Measurements from ENCODE around the gene RTEL1. TPM values are rescaled to one million over a fixed set of nuclear protein-coding genes. Genes with fewer than 3 reads are reported as not detected.

RTEL1 gene
- total RNA-seq, 1 experiment from 2014 or later, result 51.1 TPM

DNA sequence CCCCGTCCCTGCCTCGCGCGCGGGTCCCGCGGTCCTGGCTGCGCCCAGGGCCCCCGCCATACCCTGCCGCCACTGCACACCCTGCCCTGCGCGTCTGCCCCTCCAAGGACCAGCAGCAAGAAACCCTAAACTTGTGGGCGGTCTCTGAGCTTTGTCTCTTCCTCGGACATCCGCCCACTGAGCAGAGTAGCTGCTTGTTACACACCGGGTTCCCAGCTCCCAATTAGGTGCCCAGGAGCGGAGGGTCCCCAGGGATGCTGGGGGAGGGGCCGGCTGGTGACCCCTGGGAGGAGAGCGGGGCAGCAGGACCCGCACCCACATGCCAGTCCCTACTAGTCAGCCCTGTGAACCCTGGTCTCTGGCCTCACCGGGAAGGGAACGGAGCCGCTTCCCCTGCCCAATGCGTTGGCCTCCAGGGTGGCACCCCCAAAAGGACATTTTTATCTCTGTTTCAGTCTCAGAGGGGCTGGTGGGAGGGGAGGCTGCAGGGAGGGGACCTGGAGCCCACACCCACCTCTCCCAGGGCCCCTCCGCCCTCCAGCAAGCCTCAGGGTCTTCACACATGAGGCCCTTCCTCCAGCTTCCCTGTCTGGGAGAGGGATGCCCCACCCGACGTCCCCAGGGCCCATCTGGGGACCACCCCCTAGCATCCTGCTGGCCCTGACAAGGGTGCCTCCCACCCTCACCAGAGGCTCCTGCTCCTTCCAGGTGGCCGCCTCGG is 15.4 kb upstream of the RTEL1 start:
- intact Hi-C loops (cut with micrococcal nuclease; ENCODE audit: unreplicated experiment), result loop anchor here (1.0 to 5.0 kb wide), 5 partner anchors 11 to 1340 kb away; partner anchors contain the start of genes ADRM1, GMEB2, PTK6 and STMN3
- TF ChIP-seq, protein P1, sequence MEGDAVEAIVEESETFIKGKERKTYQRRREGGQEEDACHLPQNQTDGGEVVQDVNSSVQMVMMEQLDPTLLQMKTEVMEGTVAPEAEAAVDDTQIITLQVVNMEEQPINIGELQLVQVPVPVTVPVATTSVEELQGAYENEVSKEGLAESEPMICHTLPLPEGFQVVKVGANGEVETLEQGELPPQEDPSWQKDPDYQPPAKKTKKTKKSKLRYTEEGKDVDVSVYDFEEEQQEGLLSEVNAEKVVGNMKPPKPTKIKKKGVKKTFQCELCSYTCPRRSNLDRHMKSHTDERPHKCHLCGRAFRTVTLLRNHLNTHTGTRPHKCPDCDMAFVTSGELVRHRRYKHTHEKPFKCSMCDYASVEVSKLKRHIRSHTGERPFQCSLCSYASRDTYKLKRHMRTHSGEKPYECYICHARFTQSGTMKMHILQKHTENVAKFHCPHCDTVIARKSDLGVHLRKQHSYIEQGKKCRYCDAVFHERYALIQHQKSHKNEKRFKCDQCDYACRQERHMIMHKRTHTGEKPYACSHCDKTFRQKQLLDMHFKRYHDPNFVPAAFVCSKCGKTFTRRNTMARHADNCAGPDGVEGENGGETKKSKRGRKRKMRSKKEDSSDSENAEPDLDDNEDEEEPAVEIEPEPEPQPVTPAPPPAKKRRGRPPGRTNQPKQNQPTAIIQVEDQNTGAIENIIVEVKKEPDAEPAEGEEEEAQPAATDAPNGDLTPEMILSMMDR (IDR thresholded peaks at IDR 0.05; ENCODE audit: insufficient read depth in 1 of 2, low read depth in 1 of 2, low read length in 1 of 2, severe bottlenecking in 1 of 2, unreplicated experiment in 1 of 2), result no peak
- BruUV-seq (replicated peaks), result no TSS peak

DNA sequence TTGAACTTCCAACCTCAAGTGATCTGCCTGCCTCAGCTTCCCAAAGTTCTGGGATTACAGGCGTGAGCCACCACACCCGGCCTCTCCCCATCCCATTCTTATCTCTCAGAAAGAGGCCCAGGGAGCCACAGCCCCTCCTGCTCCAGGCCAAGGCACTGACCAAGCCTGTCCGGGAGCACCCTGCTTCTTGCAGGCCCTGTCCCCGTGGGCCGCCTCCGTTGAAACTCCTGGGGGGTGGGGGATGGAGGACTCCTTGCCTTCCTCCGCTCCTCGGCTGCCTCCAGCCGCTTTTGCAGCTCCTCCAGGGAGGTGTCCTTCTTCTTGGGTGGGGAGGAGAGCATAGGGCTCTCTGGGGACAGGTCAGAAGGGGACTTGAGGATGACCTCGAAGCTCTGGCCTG is 14.6 kb upstream of the RTEL1 start:
- Histone ChIP-seq H3K36me3 (ENCODE audit: control insufficient read depth, insufficient read depth, low read length) (no peaks in the 10 kb centered on the region), H3K9me3 (no peaks in the 10 kb centered on the region), H3K4me1 (peaks cover 21% of the 10 kb centered on the region), H3K4me3 (ENCODE audit: low read depth, low read length) (no peak overlapping the region), H3K27me3 (replicated peaks; ENCODE audit: control insufficient read depth, insufficient read depth, low read length) (no peaks in the 10 kb centered on the region)
- no TSS peak for BruUV-seq (replicated peaks)
- DNase-seq, result peak in 1 of 2 experiments; percentile 56
- TF ChIP-seq, protein P1 (IDR thresholded peaks at IDR 0.05; ENCODE audit: insufficient read depth in 1 of 2, low read depth in 1 of 2, low read length in 1 of 2, severe bottlenecking in 1 of 2, unreplicated experiment in 1 of 2), result no peak
- H3K4me1 Mint-ChIP-seq (ENCODE audit: low read depth, unreplicated experiment), result peaks cover 8% of the 10 kb centered on the region
- no peaks in the 10 kb centered on the region for H3K9me3 Mint-ChIP-seq (ENCODE audit: unreplicated experiment)
- ChIA-PET CTCF (interaction anchor here (0.5 kb wide), 1 partner anchor 1257 kb away, joined by 5 read pairs; the partner anchor contains the start of gene RPS21), POLR2A (no interaction called here)
- peak overlapping the region; percentile 79 for H3K4me3 Mint-ChIP-seq (ENCODE audit: unreplicated experiment)
- intact Hi-C loops (cut with micrococcal nuclease; ENCODE audit: unreplicated experiment), result loop anchor here (2.0 to 5.0 kb wide), 4 partner anchors 17 to 1341 kb away; partner anchors contain the start of genes ADRM1, GMEB2 and PTK6
- peak overlapping the region; percentile 67 for H3K27ac Mint-ChIP-seq (ENCODE audit: unreplicated experiment)
- H3K36me3 Mint-ChIP-seq (ENCODE audit: insufficient read depth, unreplicated experiment), result peaks cover 25% of the 10 kb centered on the region
- H3K27me3 Mint-ChIP-seq (ENCODE audit: insufficient read depth, unreplicated experiment), result no peaks in the 10 kb centered on the region

More for the DNA sequence above, 15.4 kb upstream of the RTEL1 start:
- Histone ChIP-seq H3K4me1 (peaks cover 21% of the 10 kb centered on the region), H3K27me3 (replicated peaks; ENCODE audit: control insufficient read depth, insufficient read depth, low read length) (no peaks in the 10 kb centered on the region), H3K4me3 (ENCODE audit: low read depth, low read length) (peak overlapping the region; percentile 73), H3K36me3 (ENCODE audit: control insufficient read depth, insufficient read depth, low read length) (no peaks in the 10 kb centered on the region), H3K9me3 (no peaks in the 10 kb centered on the region)
- Mint-ChIP-seq H3K9me3 (ENCODE audit: unreplicated experiment) (no peaks in the 10 kb centered on the region), H3K27me3 (ENCODE audit: insufficient read depth, unreplicated experiment) (no peaks in the 10 kb centered on the region), H3K4me3 (ENCODE audit: unreplicated experiment) (peak overlapping the region; percentile 79), H3K4me1 (ENCODE audit: low read depth, unreplicated experiment) (peaks cover 8% of the 10 kb centered on the region), H3K27ac (ENCODE audit: unreplicated experiment) (peak overlapping the region; percentile 67), H3K36me3 (ENCODE audit: insufficient read depth, unreplicated experiment) (peaks cover 25% of the 10 kb centered on the region)
- ChIA-PET POLR2A (interaction anchor here (0.5 to 2.1 kb wide), 14 partner anchors 10 to 429 kb away, joined by 3 to 30 read pairs (median 8); partner anchors contain the start of genes ARFRP1, GMEB2, HELZ2 and PPDPF), CTCF (interaction anchor here (0.5 to 2.1 kb wide), 20 partner anchors 9 to 1749 kb away, joined by 3 to 62 read pairs (median 5); partner anchors contain the start of genes GMEB2, HELZ2, PPDPF and PRPF6)
- DNase-seq, result peak in 1 of 2 experiments; percentile 74

GRCh38 chr20:63643946-63644345 is 14.2 kb upstream of the RTEL1 start:
- Mint-ChIP-seq H3K27me3 (ENCODE audit: insufficient read depth, unreplicated experiment) (no peaks in the 10 kb centered on the region), H3K36me3 (ENCODE audit: insufficient read depth, unreplicated experiment) (peaks cover 23% of the 10 kb centered on the region), H3K27ac (ENCODE audit: unreplicated experiment) (no peak overlapping the region), H3K4me1 (ENCODE audit: low read depth, unreplicated experiment) (peaks cover 8% of the 10 kb centered on the region), H3K9me3 (ENCODE audit: unreplicated experiment) (no peaks in the 10 kb centered on the region), H3K4me3 (ENCODE audit: unreplicated experiment) (peak overlapping the region; percentile 79)
- H3K4me1 ChIP-seq, result peaks cover 21% of the 10 kb centered on the region
- DNase-seq, result no peak
- POLR2A ChIA-PET, result interaction anchor here (0.6 kb wide), 1 partner anchor 45 kb away, joined by 3 read pairs; no protein-coding TSS in a partner anchor
- intact Hi-C loops (cut with micrococcal nuclease; ENCODE audit: unreplicated experiment), result loop anchor here (2.0 to 5.0 kb wide), 4 partner anchors 17 to 1341 kb away; partner anchors contain the start of genes ADRM1, GMEB2 and PTK6
- H3K9me3 ChIP-seq, result no peaks in the 10 kb centered on the region
- no TSS peak for BruUV-seq (replicated peaks)
- H3K36me3 ChIP-seq (ENCODE audit: control insufficient read depth, insufficient read depth, low read length), result no peaks in the 10 kb centered on the region
- TF ChIP-seq, protein P1 (IDR thresholded peaks at IDR 0.05; ENCODE audit: insufficient read depth in 1 of 2, low read depth in 1 of 2, low read length in 1 of 2, severe bottlenecking in 1 of 2, unreplicated experiment in 1 of 2), result no peak
- H3K27me3 ChIP-seq (replicated peaks; ENCODE audit: control insufficient read depth, insufficient read depth, low read length), result no peaks in the 10 kb centered on the region
- CTCF ChIA-PET, result no interaction called here
- no peak overlapping the region for H3K4me3 ChIP-seq (ENCODE audit: low read depth, low read length)
